Progenitor cell of endocrine pancreas (in vitro differentiated cells): ENCODE results near the gene TAF1B. TPM values are rescaled to one million over a fixed set of nuclear protein-coding genes. Genes with fewer than 3 reads are reported as not detected.

Experiments
- DNase-seq: peaks from one replicate; pipeline ENCODE4 v3.0.0; 2021; ENCODE audit warnings: low spot score; ENCODE audit not compliant: unreplicated experiment
- H3K27ac Mint-ChIP-seq: 2 replicates; pipeline ENCODE4 v1.8.0; 2021; ENCODE audit warnings: mild to moderate bottlenecking, moderate library complexity, mixed read lengths
- H3K27me3 Mint-ChIP-seq: 2 replicates; pipeline ENCODE4 v1.8.0; 2021; ENCODE audit warnings: mixed read lengths
- H3K36me3 Mint-ChIP-seq: 2 replicates; pipeline ENCODE4 v1.8.0; 2022; ENCODE audit warnings: mixed read lengths; ENCODE audit not compliant: insufficient read depth
- H3K4me1 Mint-ChIP-seq: 2 replicates; pipeline ENCODE4 v1.8.0; 2021; ENCODE audit warnings: low read depth, mixed read lengths
- H3K4me3 Mint-ChIP-seq: 2 replicates; pipeline ENCODE4 v1.8.0; 2021; ENCODE audit warnings: low read depth, mild to moderate bottlenecking, moderate library complexity, mixed read lengths
- H3K9me3 Mint-ChIP-seq: 2 replicates; pipeline ENCODE4 v1.8.0; 2021; ENCODE audit warnings: low read depth, mixed read lengths
- CTCF ChIP-seq: fragments of 200-600 bp; sonication (generic); IDR thresholded peaks from one replicate; pipeline ENCODE4 v1.5.0; 2021; ENCODE audit warnings: antibody characterized with exemption, mild to moderate bottlenecking; ENCODE audit not compliant: unreplicated experiment
- total RNA-seq: library from RNA; stranded (reverse); gene quantifications from 2 replicates; pipeline ENCODE4 v1.2.1, GENCODE V29; 2021

Gene TAF1B
- total RNA-seq, 1 donor from 2014 or later = 30.5 TPM

- peak overlapping the region; percentile 18 for H3K27ac Mint-ChIP-seq
- H3K36me3 Mint-ChIP-seq = peaks cover 18% of the 10 kb centered on the region
- H3K4me1 Mint-ChIP-seq = peaks cover 11% of the 10 kb centered on the region
- H3K9me3 Mint-ChIP-seq = no peaks in the 10 kb centered on the region
- H3K4me3 Mint-ChIP-seq = no peak overlapping the region
- DNase-seq = no peak
- TF ChIP-seq CTCF = no peak
- H3K27me3 Mint-ChIP-seq = no peaks in the 10 kb centered on the region
These were observed 125.6 kb downstream of the TAF1B start for GRCh38 chr2:9968553-9969497.

- no peak for TF ChIP-seq CTCF
- Mint-ChIP-seq H3K9me3 (no peaks in the 10 kb centered on the region), H3K27ac (no peak overlapping the region), H3K27me3 (no peaks in the 10 kb centered on the region), H3K4me1 (peaks cover 17% of the 10 kb centered on the region), H3K36me3 (peaks cover 17% of the 10 kb centered on the region), H3K4me3 (no peak overlapping the region)
- no peak for DNase-seq
These were observed 127.1 kb downstream of the TAF1B start for GRCh38 chr2:9970200-9971044.

- no peak for DNase-seq
- Mint-ChIP-seq H3K4me1 (peaks cover 17% of the 10 kb centered on the region), H3K27ac (no peak overlapping the region), H3K9me3 (no peaks in the 10 kb centered on the region), H3K4me3 (no peak overlapping the region), H3K27me3 (no peaks in the 10 kb centered on the region), H3K36me3 (peaks cover 15% of the 10 kb centered on the region)
- TF ChIP-seq CTCF = no peak
These were observed 128.0 kb downstream of the TAF1B start for GRCh38 chr2:9971105-9971818.

GRCh38 chr2:9971890-9972289 lies 128.6 kb downstream of the TAF1B start:
- no peak for DNase-seq
- no peak for TF ChIP-seq CTCF
- peaks cover 18% of the 10 kb centered on the region for H3K36me3 Mint-ChIP-seq
- no peak overlapping the region for H3K27ac Mint-ChIP-seq
- H3K4me1 Mint-ChIP-seq = peaks cover 17% of the 10 kb centered on the region
- no peak overlapping the region for H3K4me3 Mint-ChIP-seq
- H3K27me3 Mint-ChIP-seq = no peaks in the 10 kb centered on the region
- H3K9me3 Mint-ChIP-seq = no peaks in the 10 kb centered on the region
